ENCODE results near the gene IFT80. TPM values are rescaled to one million over a fixed set of nuclear protein-coding genes. Genes with fewer than 3 reads are reported as not detected.

IFT80 gene
- polyA plus RNA-seq, 1 experiment: 43.5 TPM

DNA sequence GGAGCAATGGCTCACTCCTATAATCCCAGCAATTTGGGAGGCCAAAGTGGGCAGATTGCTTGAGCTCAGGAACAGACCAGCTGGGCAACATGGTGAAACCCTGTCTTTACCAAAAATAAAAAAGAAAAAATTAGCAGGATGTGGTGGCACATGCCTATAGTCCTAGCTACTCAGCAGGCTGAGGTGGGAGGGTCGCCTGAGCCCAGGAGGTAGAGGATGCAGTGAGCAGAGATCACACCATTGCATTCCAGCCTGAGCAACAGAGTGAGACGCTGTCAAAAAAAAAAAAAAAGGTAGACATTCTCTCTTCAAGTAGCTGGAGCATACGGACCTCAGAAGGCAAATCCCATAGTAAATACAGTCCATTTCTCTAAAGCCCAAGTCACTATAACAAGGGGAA lies 180.9 kb downstream of the IFT80 start:
- no peak for DNase-seq (ENCODE audit: low read depth, low spot score)
- ChIA-PET CTCF (interaction anchor here (0.6 to 1.5 kb wide), 3 partner anchors 55 to 267 kb away, joined by 3 to 4 read pairs (median 3); no protein-coding TSS in a partner anchor), POLR2A (no interaction called here)
- no peak for TF ChIP-seq CTCF (IDR thresholded peaks at IDR 0.05; ENCODE audit: low read depth, low read length)
- peaks cover 47% of the 10 kb centered on the region for H3K27me3 ChIP-seq (ENCODE audit: control insufficient read depth, insufficient read depth, low read length)
- no peaks in the 10 kb centered on the region for H3K9me3 ChIP-seq (ENCODE audit: control insufficient read depth, insufficient read depth, low read length)
- no peak overlapping the region for H3K27ac ChIP-seq (ENCODE audit: low read depth, low read length)
- H3K4me3 ChIP-seq (ENCODE audit: low read depth, low read length): no peak overlapping the region

- no peak for DNase-seq (ENCODE audit: low read depth, low spot score)
- Histone ChIP-seq H3K4me3 (ENCODE audit: low read depth, low read length) (no peak overlapping the region), H3K9me3 (ENCODE audit: control insufficient read depth, insufficient read depth, low read length) (no peaks in the 10 kb centered on the region), H3K27me3 (ENCODE audit: control insufficient read depth, insufficient read depth, low read length) (peaks cover 43% of the 10 kb centered on the region), H3K27ac (ENCODE audit: low read depth, low read length) (no peak overlapping the region)
- ChIA-PET POLR2A (no interaction called here), CTCF (interaction anchor here (0.6 to 1.5 kb wide), 4 partner anchors 8 to 268 kb away, joined by 3 to 4 read pairs (median 3); partner anchors contain the start of gene C3orf80)
- TF ChIP-seq CTCF (IDR thresholded peaks at IDR 0.05; ENCODE audit: low read depth, low read length): no peak
Measured at GRCh38 chr3:160217675-160218074, 181.3 kb downstream of the IFT80 start.

DNA sequence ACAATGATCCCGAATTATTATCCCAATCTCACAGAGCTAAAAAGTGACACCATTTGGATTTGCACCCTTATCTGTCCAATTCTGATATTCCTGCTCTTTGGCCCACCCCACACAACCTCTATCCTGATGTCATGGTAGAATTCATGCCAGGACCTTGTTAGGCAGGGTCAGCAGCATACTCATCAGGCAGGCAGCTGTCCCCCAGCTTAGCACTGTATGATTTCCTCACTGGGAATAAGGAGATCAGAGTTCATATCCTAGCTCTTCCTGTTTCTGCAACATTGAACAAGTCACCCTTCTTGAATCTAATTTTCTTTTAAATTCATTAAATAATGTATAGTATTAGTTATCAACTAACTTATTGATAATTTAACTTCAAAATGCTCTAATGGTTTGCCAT lies 185.8 kb downstream of the IFT80 start:
- Histone ChIP-seq H3K4me3 (ENCODE audit: low read depth, low read length) (no peak overlapping the region), H3K9me3 (ENCODE audit: control insufficient read depth, insufficient read depth, low read length) (no peaks in the 10 kb centered on the region), H3K27me3 (ENCODE audit: control insufficient read depth, insufficient read depth, low read length) (peaks cover 12% of the 10 kb centered on the region), H3K27ac (ENCODE audit: low read depth, low read length) (no peak overlapping the region)
- CTCF ChIA-PET: interaction anchor here (1.5 kb wide), 1 partner anchor 50 kb away, joined by 5 read pairs; no protein-coding TSS in a partner anchor
- TF ChIP-seq CTCF (IDR thresholded peaks at IDR 0.05; ENCODE audit: low read depth, low read length): no peak
- DNase-seq (ENCODE audit: low read depth, low spot score): no peak
- POLR2A ChIA-PET: no interaction called here

DNA sequence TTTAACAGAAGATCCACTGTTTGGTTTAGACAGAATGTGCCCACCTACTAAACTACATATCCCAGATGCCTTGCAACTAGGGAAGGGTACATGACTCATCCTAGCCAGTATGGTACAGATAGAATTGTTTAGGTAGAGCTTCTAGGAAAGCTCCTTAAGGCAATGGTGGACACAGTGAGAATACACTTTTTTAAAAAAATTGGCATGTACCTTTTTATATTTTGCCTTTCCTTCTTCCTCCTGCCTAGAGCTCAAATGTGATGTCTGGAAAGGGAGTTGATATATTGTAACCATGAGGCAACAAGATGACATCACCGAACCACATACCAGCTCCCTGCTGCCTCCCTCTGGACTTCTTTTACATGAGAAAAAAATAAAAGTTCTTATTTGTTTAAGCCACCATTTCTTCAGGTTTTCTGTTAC lies 188.2 kb downstream of the IFT80 start:
- H3K27ac ChIP-seq (ENCODE audit: low read depth, low read length): no peak overlapping the region
- peak; percentile 49 for TF ChIP-seq CTCF (IDR thresholded peaks at IDR 0.05; ENCODE audit: low read depth, low read length)
- ChIA-PET CTCF (interaction anchor here (0.5 to 2.3 kb wide), 15 partner anchors 8 to 406 kb away, joined by 3 to 32 read pairs (median 3); no protein-coding TSS in a partner anchor), POLR2A (no interaction called here)
- H3K9me3 ChIP-seq (ENCODE audit: control insufficient read depth, insufficient read depth, low read length): no peaks in the 10 kb centered on the region
- DNase-seq (ENCODE audit: low read depth, low spot score): peak; percentile 6
- no peak overlapping the region for H3K4me3 ChIP-seq (ENCODE audit: low read depth, low read length)
- H3K27me3 ChIP-seq (ENCODE audit: control insufficient read depth, insufficient read depth, low read length): peaks cover 8% of the 10 kb centered on the region

GRCh38 chr3:160210341-160210740 lies 188.7 kb downstream of the IFT80 start:
- no peaks in the 10 kb centered on the region for H3K9me3 ChIP-seq (ENCODE audit: control insufficient read depth, insufficient read depth, low read length)
- no peak overlapping the region for H3K27ac ChIP-seq (ENCODE audit: low read depth, low read length)
- ChIA-PET CTCF (interaction anchor here (0.6 to 2.3 kb wide), 14 partner anchors 8 to 405 kb away, joined by 3 to 32 read pairs (median 3); no protein-coding TSS in a partner anchor), POLR2A (no interaction called here)
- peaks cover 8% of the 10 kb centered on the region for H3K27me3 ChIP-seq (ENCODE audit: control insufficient read depth, insufficient read depth, low read length)
- no peak overlapping the region for H3K4me3 ChIP-seq (ENCODE audit: low read depth, low read length)
- no peak for TF ChIP-seq CTCF (IDR thresholded peaks at IDR 0.05; ENCODE audit: low read depth, low read length)
- no peak for DNase-seq (ENCODE audit: low read depth, low spot score)

Small RNA genes lying within 50 kb of the gene (small RNA-seq; reads per million reads assigned to genes)
- gene MIR15B (ENCODE audit: insufficient read length, low read depth) (34,519 reads per million, percentile 100 among the genes with 10 or more reads in this experiment), gene MIR16-2 (ENCODE audit: insufficient read length, low read depth) (166 reads per million, percentile 90 among the genes with 10 or more reads in this experiment)

Other genes with a start within 250 kb of the IFT80 start
- gene C3orf80, start 173.8 kb downstream of the IFT80 start, polyA plus RNA-seq (2011; rRNA removed): not detected in 2 replicates
- 23.5 and 42.0 TPM in 2 replicates for gene SMC4, start 425 bp upstream of the IFT80 start, polyA plus RNA-seq (2011; rRNA removed)
- 10.9 and 15.3 TPM in 2 replicates for gene TRIM59, start 50.6 kb upstream of the IFT80 start, polyA plus RNA-seq (2011; rRNA removed)
- gene KPNA4, start 166.3 kb upstream of the IFT80 start, polyA plus RNA-seq (2011; rRNA removed): 22.6 and 28.4 TPM in 2 replicates

Data from AG04450 (cell line).